H1 (cell line): ENCODE results near the gene MACROD2. TPM values are rescaled to one million over a fixed set of nuclear protein-coding genes. Genes with fewer than 3 reads are reported as not detected.

Source experiments
- CTCF ChIA-PET: fragments of 300-600 bp; sonication (Branson Sonifier 250); formaldehyde crosslinking; loops from one replicate; lab custom pipeline; 2021; ENCODE audit not compliant: partially characterized antibody; lab: Charles Lee
- POLR2A ChIA-PET: fragments of 300-600 bp; sonication (Branson Sonifier 250); formaldehyde crosslinking; loops from one replicate; lab custom pipeline; 2021; ENCODE audit warnings: inconsistent platforms; ENCODE audit not compliant: partially characterized antibody; lab: Charles Lee
- DNase-seq, 2 experiments: peaks; one replicate each; pipeline versions ENCODE4 v3.0.0 to v3.0.0-alpha.2; 2010 to 2022; ENCODE audit warnings: low spot score in 2 of 2, low read depth in 1 of 2, mixed read lengths in 1 of 2
- FAIRE-seq: peaks from 2 replicates; lab custom pipeline; 2011; peaks lifted over from hg19 to GRCh38; lab: Jason Lieb, UNC
- H2AFZ ChIP-seq: 2 replicates; pipeline ENCODE4 v1.8.1; 2012; ENCODE audit warnings: low read length, inconsistent platforms
- H2AK5ac ChIP-seq: 2 replicates; pipeline ENCODE4 v1.6.1; 2013; ENCODE audit warnings: low read depth, low read length
- H2BK120ac ChIP-seq: replicated peaks from 2 replicates; pipeline ENCODE3; 2013; ENCODE audit warnings: low read depth, low read length, inconsistent platforms
- H2BK12ac ChIP-seq: 2 replicates; pipeline ENCODE4 v1.6.1; 2013; ENCODE audit warnings: low read depth, low read length
- H2BK15ac ChIP-seq: 2 replicates; pipeline ENCODE4 v1.6.1; 2013; ENCODE audit warnings: low read length
- H2BK20ac ChIP-seq: 2 replicates; pipeline ENCODE4 v1.6.1; 2013; ENCODE audit warnings: low read length
- H2BK5ac ChIP-seq: 2 replicates; pipeline ENCODE4 v1.6.1; 2013; ENCODE audit warnings: low read depth, low read length
- H3K14ac ChIP-seq: 2 replicates; pipeline ENCODE4 v1.6.1; 2013; ENCODE audit warnings: inconsistent platforms; ENCODE audit not compliant: insufficient read length
- H3K18ac ChIP-seq: 2 replicates; pipeline ENCODE4 v1.6.1; 2013; ENCODE audit warnings: low read length; ENCODE audit errors: extremely low read depth
- H3K23ac ChIP-seq: 2 replicates; pipeline ENCODE4 v1.6.1; 2013; ENCODE audit warnings: inconsistent platforms; ENCODE audit not compliant: insufficient read length
- H3K23me2 ChIP-seq: 2 replicates; pipeline ENCODE4 v1.6.1; 2013; ENCODE audit warnings: low read depth, low read length
- H3K27ac ChIP-seq: 2 replicates; pipeline ENCODE4 v1.6.1; 2011; ENCODE audit warnings: low read depth, low read length, inconsistent platforms
- H3K27me3 ChIP-seq, 4 experiments: replicated peaks in 1 of 4; 1 replicate in 1 of 4; 2 replicates in 3 of 4; pipeline versions ENCODE4 v1.6.1 to v1.8.1; 2011 to 2013; ENCODE audit warnings: low read length in 3 of 4, mild to moderate bottlenecking in 3 of 4, inconsistent platforms in 2 of 4, mixed read lengths in 2 of 4, moderate library complexity in 1 of 4; ENCODE audit not compliant: control insufficient read depth in 3 of 4, insufficient read depth in 3 of 4; ENCODE audit errors: extremely low read depth in 1 of 4
- H3K36me3 ChIP-seq, 4 experiments: 2 replicates each; pipeline versions ENCODE4 v1.6.1 to v1.8.1; 2011 to 2013; ENCODE audit warnings: mild to moderate bottlenecking in 4 of 4, low read length in 3 of 4, moderate library complexity in 2 of 4, control low read depth in 1 of 4, inconsistent platforms in 1 of 4; ENCODE audit not compliant: insufficient read depth in 4 of 4, control insufficient read depth in 2 of 4
- H3K4ac ChIP-seq: replicated peaks from 2 replicates; pipeline ENCODE3; 2013; ENCODE audit warnings: low read length, low read depth, mixed read lengths, inconsistent platforms; ENCODE audit not compliant: insufficient read length
- H3K4me1 ChIP-seq, 4 experiments: replicated peaks in 1 of 4; 1 replicate in 1 of 4; 2 replicates in 3 of 4; pipeline versions ENCODE4 v1.6.1 to v1.8.1; 2011 to 2013; ENCODE audit warnings: low read length in 3 of 4, inconsistent platforms in 2 of 4, mixed read lengths in 1 of 4; ENCODE audit not compliant: insufficient read depth in 4 of 4, control insufficient read depth in 3 of 4
- H3K4me2 ChIP-seq, 2 experiments: 2 replicates each; pipeline versions ENCODE4 v1.6.1 to v1.8.1; 2011 to 2013; ENCODE audit warnings: low read depth in 2 of 2, low read length in 2 of 2, control low read depth in 1 of 2, inconsistent platforms in 1 of 2, mild to moderate bottlenecking in 1 of 2; ENCODE audit not compliant: insufficient read depth in 1 of 2
- H3K4me3 ChIP-seq, 4 experiments: fragments of 200-600, 300-600 bp in 1 of 4; sonication (generic), shearing (Covaris generic), sonication (Bioruptor Twin) in 1 of 4; 2 replicates each; pipeline versions ENCODE4 v1.5.1 to v1.8.1; 2011 to 2016; ENCODE audit warnings: low read length in 4 of 4, low read depth in 3 of 4, control low read depth in 2 of 4, inconsistent platforms in 2 of 4, mild to moderate bottlenecking in 2 of 4, mixed read lengths in 1 of 4, moderate library complexity in 1 of 4; ENCODE audit not compliant: insufficient read depth in 2 of 4; ENCODE audit errors: extremely low read depth in 1 of 4
- H3K56ac ChIP-seq: replicated peaks from 2 replicates; pipeline ENCODE3; 2013; ENCODE audit warnings: low read depth, mild to moderate bottlenecking, mixed read lengths, low read length, inconsistent platforms; ENCODE audit not compliant: insufficient read length
- H3K79me1 ChIP-seq: 2 replicates; pipeline ENCODE4 v1.6.1; 2013; ENCODE audit warnings: low read depth, low read length, control low read depth
- H3K79me2 ChIP-seq, 2 experiments: 2 replicates each; pipeline versions ENCODE4 v1.6.1 to v1.8.1; 2012 to 2013; ENCODE audit warnings: low read length in 2 of 2, mild to moderate bottlenecking in 2 of 2, inconsistent platforms in 1 of 2; ENCODE audit not compliant: insufficient read depth in 2 of 2, control insufficient read depth in 1 of 2
- H3K9ac ChIP-seq, 4 experiments: replicated peaks in 1 of 4; 1 replicate in 1 of 4; 2 replicates in 3 of 4; pipeline versions ENCODE4 v1.6.1 to v1.8.1; 2011 to 2013; ENCODE audit warnings: low read depth in 3 of 4, low read length in 3 of 4, control low read depth in 2 of 4, mild to moderate bottlenecking in 2 of 4, moderate library complexity in 2 of 4, inconsistent platforms in 1 of 4; ENCODE audit errors: extremely low read depth in 1 of 4
- H3K9me3 ChIP-seq, 2 experiments: 2 replicates each; pipeline versions ENCODE4 v1.6.1 to v1.8.1; 2012 to 2013; ENCODE audit warnings: mild to moderate bottlenecking in 2 of 2, moderate library complexity in 2 of 2, control low read depth in 1 of 2, inconsistent platforms in 1 of 2, low read depth in 1 of 2, low read length in 1 of 2, mixed read lengths in 1 of 2; ENCODE audit not compliant: insufficient read depth in 2 of 2
- H4K20me1 ChIP-seq, 2 experiments: replicated peaks in 1 of 2; 2 replicates each; pipeline versions ENCODE3 to v1.8.1; 2011 to 2013; ENCODE audit warnings: inconsistent platforms in 2 of 2, low read length in 2 of 2, mild to moderate bottlenecking in 1 of 2; ENCODE audit not compliant: insufficient read depth in 2 of 2, control insufficient read depth in 1 of 2
- H4K5ac ChIP-seq: 2 replicates; pipeline ENCODE4 v1.6.1; 2013; ENCODE audit warnings: low read length, low read depth, mixed read lengths, inconsistent platforms; ENCODE audit not compliant: insufficient read length
- H4K8ac ChIP-seq: 2 replicates; pipeline ENCODE4 v1.8.0; 2013; ENCODE audit warnings: mild to moderate bottlenecking, moderate library complexity, low read length, inconsistent platforms; ENCODE audit not compliant: insufficient read depth; ENCODE audit errors: extremely low read depth
- H4K91ac ChIP-seq: replicated peaks from 2 replicates; pipeline ENCODE3; 2013; ENCODE audit warnings: low read length, mixed read lengths, inconsistent platforms; ENCODE audit not compliant: insufficient read length
- BCL11A ChIP-seq, 2 experiments: IDR thresholded peaks; one replicate each; pipeline ENCODE4 v1.6.1; 2011; ENCODE audit warnings: low read depth in 2 of 2, low read length in 2 of 2, mild to moderate bottlenecking in 2 of 2
- BRCA1 ChIP-seq: IDR thresholded peaks from 2 replicates; pipeline ENCODE4 v1.6.1; 2012; ENCODE audit warnings: low read depth, low read length, improper control_type of control experiment
- EP300 ChIP-seq, 2 experiments: IDR thresholded peaks; 1 replicate in 1 of 2; 2 replicates in 1 of 2; pipeline ENCODE4 v1.6.1; 2011 to 2012; ENCODE audit warnings: low read depth in 2 of 2, low read length in 2 of 2, mild to moderate bottlenecking in 2 of 2, borderline replicate concordance in 1 of 2, inconsistent platforms in 1 of 2, moderate library complexity in 1 of 2
- FOSL1 ChIP-seq: IDR thresholded peaks from 2 replicates; pipeline ENCODE4 v1.6.1; 2011; ENCODE audit warnings: mild to moderate bottlenecking, low read depth, low read length, moderate library complexity; ENCODE audit not compliant: insufficient read depth
- GTF2F1 ChIP-seq: IDR thresholded peaks from 2 replicates; pipeline ENCODE4 v1.6.1; 2012; ENCODE audit warnings: low read depth, low read length, improper control_type of control experiment, borderline replicate concordance
- HDAC6 ChIP-seq: IDR thresholded peaks from one replicate; pipeline ENCODE4 v1.7.1; 2012; ENCODE audit warnings: low read depth, mild to moderate bottlenecking, inconsistent platforms, low read length, moderate library complexity
- RFX5 ChIP-seq: IDR thresholded peaks from 2 replicates; pipeline ENCODE4 v1.6.1; 2011; ENCODE audit warnings: low read depth, low read length, improper control_type of control experiment, borderline replicate concordance
- SAP30 ChIP-seq: fragments of 300-600 bp; sonication (generic); IDR thresholded peaks from 2 replicates; pipeline ENCODE4 v1.7.1; 2012; ENCODE audit warnings: low read length, moderate library complexity, mild to moderate bottlenecking, inconsistent platforms; ENCODE audit not compliant: insufficient read depth, insufficient replicate concordance
- SIN3A ChIP-seq, 2 experiments: IDR thresholded peaks in 1 of 2; conservative IDR thresholded peaks in 1 of 2; 2 replicates each; pipeline ENCODE4 v1.6.1; 2011 to 2012; ENCODE audit warnings: low read length in 2 of 2, improper control_type of control experiment in 1 of 2, low read depth in 1 of 2, mild to moderate bottlenecking in 1 of 2
- SIX5 ChIP-seq: IDR thresholded peaks from 2 replicates; pipeline ENCODE4 v1.6.1; 2011; ENCODE audit warnings: mild to moderate bottlenecking, low read depth, low read length
- TBP ChIP-seq: IDR thresholded peaks from 2 replicates; pipeline ENCODE4 v1.6.1; 2011; ENCODE audit warnings: low read depth, low read length, improper control_type of control experiment
- WGBS, 2 experiments: shearing (Covaris generic) in 1 of 2; methylation state at CpG; one replicate each; pipeline versions ENCODE4 v1.1.6 to v1.1.7; 2013 to 2015; ENCODE audit warnings: low lambda C conversion rate in 2 of 2, mixed read lengths in 2 of 2, inconsistent platforms in 1 of 2, low coverage in 1 of 2, missing lambda C conversion rate in 1 of 2; ENCODE audit not compliant: insufficient replicate concordance in 2 of 2, insufficient coverage in 1 of 2, insufficient read length in 1 of 2; ENCODE audit errors: extremely low coverage in 1 of 2, missing lambda C conversion rate in 1 of 2; 5-methylcytosine and 5-hydroxymethylcytosine counted together
- polyA plus RNA-seq, 7 experiments: library from polyadenylated mRNA; depleted of rRNA in 3 of 7; stranded (reverse) in 5 of 7; unstranded in 2 of 7; fragments of >200 nt in 5 of 7; fragments of 200-250 nt in 2 of 7; gene quantifications; 1 replicate in 5 of 7; 2 replicates in 1 of 7; 4 replicates in 1 of 7; pipeline versions ENCODE4 v1.2.1 to v1.2.3, GENCODE V29; 2011 to 2013; ENCODE audit warnings: missing spikeins in 2 of 7, mixed read lengths in 2 of 7
- total RNA-seq: library from RNA; stranded (reverse); fragmentation: NEBNext Ultra II Directional; extraction: Animal tissue kit (Norgen Biotek cat#: 25700); gene quantifications from 2 replicates; pipeline ENCODE4 v1.2.1, GENCODE V29; 2021
- TF ChIP-seq, protein P1 (sequence below), 3 experiments: IDR thresholded peaks; 1 replicate in 2 of 3; 2 replicates in 1 of 3; pipeline versions ENCODE4 v1.5.1 to v1.6.1; 2011; ENCODE audit warnings: low read length in 3 of 3, mild to moderate bottlenecking in 3 of 3, inconsistent platforms in 2 of 3, low read depth in 1 of 3, moderate library complexity in 1 of 3; ENCODE audit not compliant: insufficient read depth in 1 of 3; ENCODE audit errors: control extremely low read depth in 1 of 3

MACROD2 gene
- total and polyA plus RNA-seq, 2 of the 8 experiments (the other 6 are each of a cell fraction or from before 2014, with no cell fraction given) = 0.70 to 3.9 TPM

- no peak overlapping the region for H3K4me3 ChIP-seq
- H3K56ac ChIP-seq = no peak overlapping the region
- H3K79me2 ChIP-seq = no peaks in the 10 kb centered on the region
- no peak overlapping the region for H3K23ac ChIP-seq
- H3K27ac ChIP-seq = no peak overlapping the region
- H4K91ac ChIP-seq = no peak overlapping the region
- no peaks in the 10 kb centered on the region for H3K9me3 ChIP-seq
- H3K27me3 ChIP-seq = no peaks in the 10 kb centered on the region
- H4K5ac ChIP-seq = no peak overlapping the region
- no peak overlapping the region for H3K4ac ChIP-seq
- no peak overlapping the region for H2BK15ac ChIP-seq
- no peak overlapping the region for H3K4me2 ChIP-seq
- H3K23me2 ChIP-seq = no peaks in the 10 kb centered on the region
- no peaks in the 10 kb centered on the region for H3K36me3 ChIP-seq
- no peaks in the 10 kb centered on the region for H3K4me1 ChIP-seq
- no peak overlapping the region for H2AK5ac ChIP-seq
- no peak overlapping the region for H4K8ac ChIP-seq
- H2BK20ac ChIP-seq = no peak overlapping the region
- H2BK120ac ChIP-seq = no peak overlapping the region
- H3K18ac ChIP-seq = no peak overlapping the region
- POLR2A ChIA-PET = no interaction called here
- H2BK5ac ChIP-seq = no peak overlapping the region
- no peaks in the 10 kb centered on the region for H3K79me1 ChIP-seq
- no peak overlapping the region for H2BK12ac ChIP-seq
- H2AFZ ChIP-seq = no peak overlapping the region
- FAIRE-seq (no peak), DNase-seq (no peak)
- H3K9ac ChIP-seq = no peak overlapping the region
- no peaks in the 10 kb centered on the region for H4K20me1 ChIP-seq
- 86% methylated on average over 1 of the region's 1 CpG; no CpG with 5 or more reads in 1 of the 2 experiments for WGBS, 2 experiments
- no peak overlapping the region for H3K14ac ChIP-seq
- CTCF ChIA-PET = interaction anchor here (1.3 kb wide), 1 partner anchor 21 kb away, joined by 3 read pairs; no protein-coding TSS in a partner anchor
- no peak for TF ChIP-seq SAP30
- no peak for TF ChIP-seq EP300 (IDR thresholded peaks at IDR 0.05; ENCODE audit: borderline replicate concordance in 1 of 2, low read depth in 2 of 2, low read length in 2 of 2)
- no peak for TF ChIP-seq RFX5
- TF ChIP-seq, protein P1, sequence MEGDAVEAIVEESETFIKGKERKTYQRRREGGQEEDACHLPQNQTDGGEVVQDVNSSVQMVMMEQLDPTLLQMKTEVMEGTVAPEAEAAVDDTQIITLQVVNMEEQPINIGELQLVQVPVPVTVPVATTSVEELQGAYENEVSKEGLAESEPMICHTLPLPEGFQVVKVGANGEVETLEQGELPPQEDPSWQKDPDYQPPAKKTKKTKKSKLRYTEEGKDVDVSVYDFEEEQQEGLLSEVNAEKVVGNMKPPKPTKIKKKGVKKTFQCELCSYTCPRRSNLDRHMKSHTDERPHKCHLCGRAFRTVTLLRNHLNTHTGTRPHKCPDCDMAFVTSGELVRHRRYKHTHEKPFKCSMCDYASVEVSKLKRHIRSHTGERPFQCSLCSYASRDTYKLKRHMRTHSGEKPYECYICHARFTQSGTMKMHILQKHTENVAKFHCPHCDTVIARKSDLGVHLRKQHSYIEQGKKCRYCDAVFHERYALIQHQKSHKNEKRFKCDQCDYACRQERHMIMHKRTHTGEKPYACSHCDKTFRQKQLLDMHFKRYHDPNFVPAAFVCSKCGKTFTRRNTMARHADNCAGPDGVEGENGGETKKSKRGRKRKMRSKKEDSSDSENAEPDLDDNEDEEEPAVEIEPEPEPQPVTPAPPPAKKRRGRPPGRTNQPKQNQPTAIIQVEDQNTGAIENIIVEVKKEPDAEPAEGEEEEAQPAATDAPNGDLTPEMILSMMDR (IDR thresholded peaks at IDR 0.05; ENCODE audit: control extremely low read depth in 1 of 3, insufficient read depth in 1 of 3, low read depth in 1 of 3, low read length in 3 of 3) = no peak
- TF ChIP-seq SIX5 = no peak
- TF ChIP-seq GTF2F1 = no peak
- no peak for TF ChIP-seq SIN3A (conservative IDR thresholded peaks at IDR 0.05 in 1 of 2, IDR thresholded peaks at IDR 0.05 in 1 of 2; ENCODE audit: low read depth in 1 of 2, low read length in 2 of 2)
- no peak for TF ChIP-seq BRCA1
- TF ChIP-seq BCL11A (IDR thresholded peaks at IDR 0.05; ENCODE audit: low read depth in 2 of 2, low read length in 2 of 2) = no peak
- TF ChIP-seq HDAC6 = no peak
- no peak for TF ChIP-seq TBP
- no peak for TF ChIP-seq FOSL1
Measured at GRCh38 chr20:15257569-15257870, 1262.2 kb downstream of the MACROD2 start.
